Panc1 (cell line): Measurements from ENCODE around the gene SLC2A11. TPM values are rescaled to one million over a fixed set of nuclear protein-coding genes. Genes with fewer than 3 reads are reported as not detected.

Experiments used
- total RNA-seq: library from RNA; stranded (reverse); gene quantifications from one replicate; pipeline ENCODE4 v1.2.1, GENCODE V29; 2021; ENCODE audit not compliant: unreplicated experiment

SLC2A11 gene
- total RNA-seq, 1 experiment from 2014 or later, result 33.8 TPM

Other genes starting within 250 kb of the SLC2A11 start
- gene DRICH1, start 225.6 kb upstream of the SLC2A11 start, total RNA-seq, result not detected
- gene RGL4, start 166.9 kb upstream of the SLC2A11 start, total RNA-seq, result not detected
- 3.2 TPM for gene ZNF70, start 106.8 kb upstream of the SLC2A11 start, total RNA-seq
- not detected for gene VPREB3, start 103.5 kb upstream of the SLC2A11 start, total RNA-seq
- not detected for gene C22orf15, start 94.9 kb upstream of the SLC2A11 start, total RNA-seq
- gene CHCHD10, start 89.9 kb upstream of the SLC2A11 start, total RNA-seq, result 84.4 TPM
- 3.0 TPM for gene MMP11, start 85.0 kb upstream of the SLC2A11 start, total RNA-seq
- 70.2 TPM for gene SMARCB1, start 70.9 kb upstream of the SLC2A11 start, total RNA-seq
- 1.0 TPM for gene DERL3, start 18.9 kb upstream of the SLC2A11 start, total RNA-seq
- 936 TPM for gene MIF, start 36.5 kb downstream of the SLC2A11 start, total RNA-seq
- gene GSTT2B, start 103.3 kb downstream of the SLC2A11 start, total RNA-seq, result 6.5 TPM
- not detected for gene DDTL, start 109.0 kb downstream of the SLC2A11 start, total RNA-seq
- 137 TPM for gene DDT, start 116.6 kb downstream of the SLC2A11 start, total RNA-seq
- gene GSTT2, start 122.3 kb downstream of the SLC2A11 start, total RNA-seq, result 0.26 TPM
- not detected for gene GSTT4, start 147.6 kb downstream of the SLC2A11 start, total RNA-seq
- gene CABIN1, start 153.4 kb downstream of the SLC2A11 start, total RNA-seq, result 46.1 TPM